Muscle of arm (tissue), 12 donors: ENCODE data around the gene SMARCAL1. TPM values are rescaled to one million over a fixed set of nuclear protein-coding genes. Genes with fewer than 3 reads are reported as not detected.
A peak's percentile ranks its signal among the peaks of the same experiment; 100 is the strongest.

Experiments used
- DNase-seq: peaks from one replicate; pipeline ENCODE4 v3.0.0-alpha.2; 2013
- polyA plus RNA-seq, 12 donors: library from polyadenylated mRNA; unstranded; fragments of 120-200 nt; gene quantifications; one replicate each; pipeline ENCODE4 v1.2.1, GENCODE V29; 2013; ENCODE audit not compliant: insufficient read length in 12 of 12

The SMARCAL1 gene
- polyA plus RNA-seq, 12 donors: 18.5 to 30.0 (median 21.6) TPM; not detected in 1

GRCh38 chr2:216391401-216391800 lies 20.9 kb upstream of the SMARCAL1 start:
- no peak for DNase-seq

GRCh38 chr2:216392018-216392562 lies 20.2 kb upstream of the SMARCAL1 start:
- DNase-seq: no peak

- DNase-seq: no peak
Observed at GRCh38 chr2:216392945-216393840, 19.1 kb upstream of the SMARCAL1 start.

- DNase-seq: no peak
Observed at GRCh38 chr2:216394881-216395280, 17.4 kb upstream of the SMARCAL1 start.

- no peak for DNase-seq
Observed at GRCh38 chr2:216399621-216400020, 12.7 kb upstream of the SMARCAL1 start.

GRCh38 chr2:216402751-216403150 lies 9.5 kb upstream of the SMARCAL1 start:
- no peak for DNase-seq

GRCh38 chr2:216404010-216404618 lies 8.2 kb upstream of the SMARCAL1 start:
- DNase-seq: no peak

- DNase-seq: no peak
Observed at GRCh38 chr2:216405588-216405987, 6.7 kb upstream of the SMARCAL1 start.

- DNase-seq: no peak
Observed at GRCh38 chr2:216406826-216407225, 5.5 kb upstream of the SMARCAL1 start.

- DNase-seq: no peak
Observed at GRCh38 chr2:216408426-216409290, 3.6 kb upstream of the SMARCAL1 start.

GRCh38 chr2:216410550-216410949 lies 1.7 kb upstream of the SMARCAL1 start:
- DNase-seq: no peak

GRCh38 chr2:216413882-216414281 lies 1.6 kb downstream of the SMARCAL1 start:
- DNase-seq: no peak

- no peak for DNase-seq
Observed at GRCh38 chr2:216414772-216415319, 2.6 kb downstream of the SMARCAL1 start.

- peak; percentile 61 for DNase-seq
Observed at GRCh38 chr2:216415541-216415940, 3.3 kb downstream of the SMARCAL1 start.

- no peak for DNase-seq
Observed at GRCh38 chr2:216416571-216417307, 4.5 kb downstream of the SMARCAL1 start.

GRCh38 chr2:216418981-216419380 lies 6.7 kb downstream of the SMARCAL1 start:
- no peak for DNase-seq

GRCh38 chr2:216420367-216421101 lies 8.2 kb downstream of the SMARCAL1 start:
- peak; percentile 34 for DNase-seq

GRCh38 chr2:216423071-216423470 lies 10.8 kb downstream of the SMARCAL1 start:
- DNase-seq: no peak

GRCh38 chr2:216424274-216424673 lies 12.0 kb downstream of the SMARCAL1 start:
- no peak for DNase-seq
